ENCODE results near the gene ANKMY1. TPM values are rescaled to one million over a fixed set of nuclear protein-coding genes. Genes with fewer than 3 reads are reported as not detected.

Gene ANKMY1
- total and polyA plus RNA-seq, 2 donors (not counting 1 experiment from before 2014, with no cell fraction given), result 51.7 to 72.1 TPM

GRCh38 chr2:240507778-240508251 lies 50.0 kb downstream of the ANKMY1 start:
- ATAC-seq (ENCODE audit: low read depth), result no peak
- no peaks in the 10 kb centered on the region for H3K9me3 ChIP-seq (ENCODE audit: control extremely low read depth in 1 of 3, control insufficient read depth in 2 of 3, insufficient read depth in 1 of 3, low read length in 2 of 3)
- intact Hi-C loops (cut with micrococcal nuclease), result no loop called here
- H3K36me3 ChIP-seq (replicated peaks in 1 of 2; ENCODE audit: control extremely low read depth in 1 of 2, control insufficient read depth in 1 of 2, extremely low read depth in 1 of 2, insufficient read depth in 2 of 2, low read length in 1 of 2), result peaks cover 1 to 10% of the 10 kb centered on the region in 2 experiments
- H3K27me3 ChIP-seq (replicated peaks in 1 of 4; ENCODE audit: control extremely low read depth in 1 of 4, control insufficient read depth in 3 of 4, insufficient read depth in 4 of 4, low read length in 3 of 4), result no peaks in the 10 kb centered on the region
- Mint-ChIP-seq H3K9me3 (ENCODE audit: insufficient read depth) (no peaks in the 10 kb centered on the region), H3K27me3 (no peaks in the 10 kb centered on the region), H3K4me1 (no peaks in the 10 kb centered on the region), H3K27ac (no peak overlapping the region), H3K4me3 (no peak overlapping the region)
- CTCF ChIA-PET, result no interaction called here
- 98% methylated on average over 9 of the region's 11 CpGs for WGBS (ENCODE audit: insufficient coverage)
- TF ChIP-seq EZH2 (IDR thresholded peaks at IDR 0.05; ENCODE audit: borderline replicate concordance, insufficient read depth, low read depth, low read length, poor library complexity, severe bottlenecking) (no peak), CTCF (IDR thresholded peaks at IDR 0.05) (no peak)
- no peak overlapping the region for H3K4me2 ChIP-seq (replicated peaks; ENCODE audit: low read depth, low read length, poor library complexity, severe bottlenecking)
- no peak overlapping the region for H3K4me3 ChIP-seq (ENCODE audit: control extremely low read depth in 1 of 5, extremely low read depth in 1 of 5, insufficient read depth in 1 of 5, low read depth in 2 of 5, low read length in 4 of 5)
- H4K20me1 ChIP-seq (ENCODE audit: control insufficient read depth, insufficient read depth, low read length, poor library complexity, severe bottlenecking), result no peaks in the 10 kb centered on the region
- H2AFZ ChIP-seq (ENCODE audit: insufficient read depth, low read depth, low read length, poor library complexity, severe bottlenecking), result no peak overlapping the region
- no peak overlapping the region for H3K9ac ChIP-seq (ENCODE audit: low read length)
- POLR2A ChIA-PET, result no interaction called here
- H3K27ac ChIP-seq (ENCODE audit: low read length in 2 of 2), result no peak overlapping the region
- no peaks in the 10 kb centered on the region for H3K4me1 ChIP-seq (ENCODE audit: control insufficient read depth in 2 of 2, insufficient read depth in 2 of 2, low read length in 2 of 2)
- H3K79me2 ChIP-seq (ENCODE audit: control insufficient read depth, insufficient read depth, low read length), result no peaks in the 10 kb centered on the region
- no peak for DNase-seq

- ChIA-PET CTCF (interaction anchor here (0.6 kb wide), 1 partner anchor 102 kb away, joined by 3 read pairs; no protein-coding TSS in a partner anchor), POLR2A (no interaction called here)
- Mint-ChIP-seq H3K9me3 (ENCODE audit: insufficient read depth) (no peaks in the 10 kb centered on the region), H3K4me3 (no peak overlapping the region), H3K27me3 (no peaks in the 10 kb centered on the region), H3K27ac (no peak overlapping the region), H3K4me1 (no peaks in the 10 kb centered on the region)
- no peak for DNase-seq
- H4K20me1 ChIP-seq (ENCODE audit: control insufficient read depth, insufficient read depth, low read length, poor library complexity, severe bottlenecking), result no peaks in the 10 kb centered on the region
- no peak for ATAC-seq (ENCODE audit: low read depth)
- no peak overlapping the region for H3K27ac ChIP-seq (ENCODE audit: low read length in 2 of 2)
- WGBS (ENCODE audit: insufficient coverage), result 96% methylated on average over 4 of the region's 6 CpGs
- no peaks in the 10 kb centered on the region for H3K79me2 ChIP-seq (ENCODE audit: control insufficient read depth, insufficient read depth, low read length)
- no peak overlapping the region for H2AFZ ChIP-seq (ENCODE audit: insufficient read depth, low read depth, low read length, poor library complexity, severe bottlenecking)
- no peaks in the 10 kb centered on the region for H3K9me3 ChIP-seq (ENCODE audit: control extremely low read depth in 1 of 3, control insufficient read depth in 2 of 3, insufficient read depth in 1 of 3, low read length in 2 of 3)
- no peak overlapping the region for H3K4me3 ChIP-seq (ENCODE audit: control extremely low read depth in 1 of 5, extremely low read depth in 1 of 5, insufficient read depth in 1 of 5, low read depth in 2 of 5, low read length in 4 of 5)
- no peak for TF ChIP-seq CTCF (IDR thresholded peaks at IDR 0.05)
- TF ChIP-seq EZH2 (IDR thresholded peaks at IDR 0.05; ENCODE audit: borderline replicate concordance, insufficient read depth, low read depth, low read length, poor library complexity, severe bottlenecking), result no peak
- H3K27me3 ChIP-seq (replicated peaks in 1 of 4; ENCODE audit: control extremely low read depth in 1 of 4, control insufficient read depth in 3 of 4, insufficient read depth in 4 of 4, low read length in 3 of 4), result no peaks in the 10 kb centered on the region
- H3K9ac ChIP-seq (ENCODE audit: low read length), result no peak overlapping the region
- peaks cover 1 to 7% of the 10 kb centered on the region in 2 experiments for H3K36me3 ChIP-seq (replicated peaks in 1 of 2; ENCODE audit: control extremely low read depth in 1 of 2, control insufficient read depth in 1 of 2, extremely low read depth in 1 of 2, insufficient read depth in 2 of 2, low read length in 1 of 2)
- H3K4me1 ChIP-seq (ENCODE audit: control insufficient read depth in 2 of 2, insufficient read depth in 2 of 2, low read length in 2 of 2), result no peaks in the 10 kb centered on the region
- H3K4me2 ChIP-seq (replicated peaks; ENCODE audit: low read depth, low read length, poor library complexity, severe bottlenecking), result no peak overlapping the region
- intact Hi-C loops (cut with micrococcal nuclease), result no loop called here
Observed at GRCh38 chr2:240507060-240507777, 50.6 kb downstream of the ANKMY1 start.
